HG03378 (cell line): ENCODE measurements around the gene SPRY2.

Experiments used
- ATAC-seq: cut with Tn5 transposase; IDR thresholded peaks from one replicate; pipeline ENCODE4 v1.9.1; 2021; ENCODE audit warnings: mild to moderate bottlenecking, moderate library complexity; ENCODE audit not compliant: unreplicated experiment

SPRY2 gene

GRCh38 chr13:80314711-80315653 lies 25.9 kb downstream of the SPRY2 start:
- no peak for ATAC-seq

GRCh38 chr13:80313668-80314256 lies 27.2 kb downstream of the SPRY2 start:
- ATAC-seq = no peak

- ATAC-seq = no peak
These were observed 28.0 kb downstream of the SPRY2 start for GRCh38 chr13:80312967-80313366.

- no peak for ATAC-seq
These were observed 28.8 kb downstream of the SPRY2 start for GRCh38 chr13:80312012-80312704.

- ATAC-seq = no peak
These were observed 31.0 kb downstream of the SPRY2 start for GRCh38 chr13:80309926-80310325.

- no peak for ATAC-seq
These were observed 33.4 kb downstream of the SPRY2 start for GRCh38 chr13:80307401-80307987.

- ATAC-seq = no peak
These were observed 34.5 kb downstream of the SPRY2 start for GRCh38 chr13:80306337-80306972.

GRCh38 chr13:80305737-80306136 lies 35.2 kb downstream of the SPRY2 start:
- no peak for ATAC-seq

- no peak for ATAC-seq
These were observed 37.6 kb downstream of the SPRY2 start for GRCh38 chr13:80303225-80303811.

GRCh38 chr13:80299046-80299445 lies 41.9 kb downstream of the SPRY2 start:
- ATAC-seq = no peak

- no peak for ATAC-seq
These were observed 43.4 kb downstream of the SPRY2 start for GRCh38 chr13:80297503-80297902.

GRCh38 chr13:80297094-80297493 lies 43.8 kb downstream of the SPRY2 start:
- no peak for ATAC-seq

GRCh38 chr13:80296638-80297037 lies 44.3 kb downstream of the SPRY2 start:
- ATAC-seq = no peak

- no peak for ATAC-seq
These were observed 50.3 kb downstream of the SPRY2 start for GRCh38 chr13:80290591-80290990.
